HPDE6-E6E7 (cell line): ENCODE data around the gene TBC1D17.

Experiments
- DNase-seq: peaks from one replicate; pipeline ENCODE4 v3.0.0; 2011; ENCODE audit warnings: missing footprints; ENCODE audit errors: extremely low spot score

TBC1D17 gene

DNA sequence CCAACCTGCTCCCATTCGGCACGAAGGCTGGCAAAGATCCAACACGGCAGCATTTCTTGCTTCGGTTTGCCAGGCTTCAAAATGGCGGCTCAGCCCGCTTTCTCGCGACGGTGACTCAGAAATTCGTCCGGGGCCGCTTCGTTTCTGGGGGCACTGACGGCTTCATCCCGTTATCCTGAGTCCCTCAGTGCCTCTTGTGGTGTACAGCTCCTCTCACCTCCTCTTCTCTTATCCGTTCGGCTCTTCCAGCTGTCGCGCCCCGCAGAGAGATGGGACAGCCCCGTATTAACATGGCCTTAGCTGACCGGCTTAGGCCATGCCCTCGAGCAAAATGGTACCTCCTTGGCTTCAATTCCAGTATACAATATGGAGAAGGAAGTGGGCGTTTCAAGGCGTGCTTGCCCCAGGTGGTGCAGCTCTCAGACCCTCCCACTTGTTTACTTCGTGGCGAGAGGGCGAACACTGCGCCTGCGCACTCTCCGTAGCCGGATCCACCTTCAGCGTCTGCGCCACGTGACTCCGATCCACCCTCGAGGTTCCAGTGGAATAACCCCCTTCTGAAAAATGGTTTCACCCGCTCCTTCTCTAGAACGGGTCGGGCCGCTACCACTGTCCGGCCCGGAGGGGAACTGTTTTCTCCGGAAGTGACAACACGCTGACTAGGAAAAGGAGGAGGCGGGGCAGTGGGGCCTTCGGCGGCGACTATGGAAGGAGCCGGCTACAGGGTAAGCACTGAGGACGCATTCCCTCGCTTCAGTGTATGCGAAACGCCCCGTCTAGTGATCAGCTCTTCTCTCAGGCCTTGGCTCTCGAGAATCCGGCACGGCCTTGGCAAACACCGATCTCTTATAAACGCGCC, at the start of gene TBC1D17, which contains the start of gene AKT1S1:
Gene TBC1D17, plus strand, starts transcription at position 683 of the 859 bp plus-strand sequence. Its CDS starts 22 bp downstream, at position 705.
Gene AKT1S1, minus strand, starts transcription at position 336 of the 859 bp plus-strand sequence. CDS start 4,060 bp downstream, outside the sequence.
- DNase-seq, result peak; percentile 98

DNA sequence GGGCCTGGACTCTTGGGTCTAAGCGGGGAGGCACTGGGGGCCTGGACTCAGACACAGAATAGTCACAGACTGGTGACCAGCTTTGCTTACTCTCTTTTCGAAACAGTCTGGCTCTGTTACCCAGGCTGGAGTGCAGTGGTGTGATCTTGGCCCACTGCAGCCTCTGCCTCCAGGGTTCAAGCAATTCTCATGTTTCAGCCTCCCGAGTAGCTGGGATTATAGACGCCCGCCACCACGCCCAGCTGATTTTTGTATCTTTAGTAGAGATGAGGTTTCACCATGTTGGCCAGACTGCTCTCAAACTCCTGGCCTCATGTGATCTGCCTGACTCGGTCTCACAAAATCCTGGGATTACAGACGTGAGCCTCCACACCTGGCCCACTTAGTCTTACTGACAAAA, 48.3 kb upstream of the TBC1D17 start:
- DNase-seq, result no peak

DNA sequence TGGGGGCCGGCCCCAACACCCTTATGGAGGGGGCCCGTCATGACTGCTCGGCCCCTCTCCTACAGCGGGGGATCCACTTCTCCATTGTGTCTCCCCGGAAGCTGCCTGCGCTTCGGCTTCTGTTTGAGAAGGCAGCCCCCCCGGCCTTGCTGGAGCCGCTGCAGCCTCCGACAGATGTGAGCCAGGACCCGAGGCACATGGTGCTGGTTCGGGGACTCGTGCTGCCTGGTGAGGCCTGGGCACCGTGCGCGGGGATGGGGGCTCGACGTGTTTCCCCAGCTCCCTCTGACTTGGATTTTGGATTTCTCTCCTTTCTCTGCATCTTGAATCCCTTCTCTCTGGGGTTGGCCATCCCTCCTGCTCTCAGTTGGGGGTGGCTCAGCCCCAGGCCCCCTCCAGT, 47.8 kb upstream of the TBC1D17 start:
- DNase-seq, result no peak

DNA sequence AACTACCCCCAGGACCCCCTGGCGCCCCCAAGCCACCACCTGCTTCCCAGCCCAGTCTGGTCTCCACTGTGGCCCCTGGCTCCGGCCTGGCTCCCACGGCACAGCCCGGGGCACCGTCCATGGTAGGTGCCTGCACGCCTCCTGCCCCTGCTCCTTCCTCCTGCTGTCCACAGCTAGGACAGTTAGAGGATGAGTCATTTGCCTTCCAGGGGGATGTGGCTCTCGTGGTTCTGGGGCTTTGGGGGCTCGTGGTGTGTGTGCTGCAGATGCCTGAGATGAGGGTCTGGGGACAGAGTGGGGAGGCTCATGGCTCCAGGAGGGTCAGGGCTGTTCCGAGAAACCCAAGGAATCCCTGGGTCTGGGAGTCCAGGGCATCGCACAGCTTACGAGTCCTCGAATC, 46.7 kb upstream of the TBC1D17 start:
- no peak for DNase-seq

DNA sequence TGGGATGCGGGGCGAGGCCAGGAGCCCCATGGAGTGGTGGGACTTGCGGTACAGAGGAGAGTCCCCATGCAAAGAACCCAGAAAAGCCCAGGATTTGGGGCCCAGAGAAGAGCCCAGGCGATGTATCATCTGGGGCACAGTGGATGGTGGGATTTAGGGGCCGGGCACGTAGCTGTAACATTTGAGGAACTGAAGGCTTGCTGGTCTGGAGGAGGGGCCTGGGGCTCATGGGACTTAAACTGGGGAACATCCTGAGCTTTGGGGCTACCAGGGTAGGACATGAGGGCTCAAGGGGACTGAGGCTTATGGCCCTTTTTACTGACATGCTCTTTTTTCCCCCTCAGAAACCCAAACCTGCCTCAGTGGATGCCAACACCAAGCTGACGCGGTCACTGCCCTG, 45.9 kb upstream of the TBC1D17 start:
- no peak for DNase-seq

DNA sequence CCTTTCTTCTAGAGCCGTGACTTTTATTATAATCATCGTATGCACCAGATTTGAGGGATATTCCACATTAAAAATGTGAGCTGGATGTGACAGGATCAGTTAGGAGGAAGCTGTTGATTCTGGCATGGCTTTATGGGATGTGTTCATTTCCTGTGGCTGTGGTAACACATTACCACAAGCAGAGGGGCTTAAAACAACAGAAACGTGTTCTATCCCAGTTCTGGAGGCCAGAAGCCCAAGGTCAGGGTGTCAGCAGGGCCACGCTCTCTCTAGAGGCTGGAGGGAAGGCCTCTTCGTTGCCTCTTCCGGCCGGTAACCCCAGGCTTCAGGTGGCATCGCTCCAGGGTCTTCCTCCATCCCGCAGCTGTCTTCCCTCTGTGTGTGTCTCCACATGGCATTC, 44.9 kb upstream of the TBC1D17 start:
- no peak for DNase-seq

DNA sequence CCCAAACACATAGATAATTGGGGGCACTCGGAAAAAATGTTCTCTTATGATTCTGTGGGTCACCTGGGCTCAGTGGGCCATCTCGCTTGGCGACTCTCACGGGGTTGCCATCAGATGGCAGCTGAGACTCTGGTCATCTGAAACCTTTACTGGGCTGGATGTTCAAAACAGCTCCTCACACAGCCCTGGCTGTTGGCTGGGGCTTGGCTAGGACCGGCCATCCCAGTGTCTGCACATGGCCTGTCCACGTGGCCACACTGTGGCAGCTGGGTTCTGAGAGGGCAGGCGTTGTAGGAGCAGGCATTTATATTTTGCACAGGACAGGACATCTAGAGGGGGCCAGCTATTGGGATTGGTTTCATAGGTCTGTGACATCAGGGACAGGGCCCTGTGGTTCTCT, 43.9 kb upstream of the TBC1D17 start:
- DNase-seq, result no peak

DNA sequence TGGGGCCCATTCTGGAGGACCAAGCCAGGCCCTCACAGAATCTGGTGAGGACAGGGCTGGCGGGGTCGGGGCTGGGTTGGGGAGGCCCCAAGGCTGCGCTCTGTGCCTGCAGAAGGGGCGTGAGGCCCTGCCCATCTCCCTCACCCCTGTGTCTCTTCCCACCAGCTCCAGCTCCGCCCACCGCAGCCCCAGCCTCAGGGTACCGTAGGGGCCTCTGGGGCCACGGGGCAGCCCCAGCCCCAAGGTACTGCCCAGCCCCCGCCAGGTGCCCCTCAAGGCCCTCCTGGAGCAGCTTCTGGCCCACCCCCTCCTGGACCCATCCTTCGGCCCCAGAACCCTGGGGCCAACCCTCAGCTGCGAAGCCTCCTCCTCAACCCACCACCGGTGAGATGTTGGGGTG, 41.9 kb upstream of the TBC1D17 start:
- no peak for DNase-seq

DNA sequence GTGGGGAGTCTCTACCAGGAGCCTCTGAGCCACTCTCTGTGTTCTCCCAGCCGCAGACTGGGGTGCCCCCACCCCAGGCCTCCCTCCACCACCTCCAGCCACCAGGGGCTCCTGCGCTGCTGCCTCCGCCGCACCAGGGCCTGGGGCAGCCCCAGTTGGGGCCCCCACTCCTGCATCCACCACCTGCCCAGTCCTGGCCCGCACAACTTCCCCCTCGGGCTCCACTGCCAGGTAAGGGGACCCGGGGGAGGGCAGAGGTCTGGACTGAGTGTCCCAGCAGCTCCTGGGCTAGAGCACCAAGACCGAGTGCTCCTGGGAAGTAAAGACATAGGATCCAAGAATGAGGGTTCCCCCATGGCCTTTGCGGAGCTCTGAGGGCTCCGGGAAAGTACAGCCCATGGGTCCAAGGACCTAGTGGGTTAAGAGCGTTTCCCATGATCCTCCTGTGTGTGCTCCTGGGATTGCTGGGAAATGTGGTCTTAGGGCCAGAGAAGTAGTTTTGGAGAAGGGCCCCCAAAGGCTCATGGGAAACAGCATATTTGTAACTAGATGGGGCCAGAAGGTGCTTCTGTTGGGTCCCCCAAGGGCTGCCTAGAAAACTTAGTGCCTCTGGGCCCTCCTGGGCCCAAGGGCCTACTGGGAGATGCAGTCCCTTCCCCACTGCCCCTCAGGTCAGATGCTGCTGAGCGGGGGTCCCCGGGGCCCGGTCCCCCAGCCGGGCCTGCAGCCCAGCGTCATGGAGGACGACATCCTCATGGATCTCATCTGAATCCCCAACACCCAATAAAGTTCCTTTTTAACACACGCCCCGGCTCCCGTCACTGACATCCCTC, 41.1 kb upstream of the TBC1D17 start:
- DNase-seq, result no peak

DNA sequence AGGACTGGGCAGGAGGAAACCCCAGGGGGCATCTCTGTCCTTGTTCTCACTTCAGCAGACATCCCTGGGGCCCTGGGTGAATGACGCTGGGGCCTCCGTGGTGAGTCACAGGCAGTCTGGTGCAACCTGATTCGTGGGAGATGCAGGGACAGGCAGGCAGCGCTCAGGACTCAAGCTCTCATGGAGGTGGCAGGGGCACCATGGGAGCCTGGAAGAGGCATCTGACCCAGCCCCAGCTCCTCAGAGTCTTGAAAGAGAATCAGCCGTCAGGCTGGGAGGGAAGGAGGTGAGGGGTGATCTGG, 40.5 kb upstream of the TBC1D17 start:
- DNase-seq, result no peak

DNA sequence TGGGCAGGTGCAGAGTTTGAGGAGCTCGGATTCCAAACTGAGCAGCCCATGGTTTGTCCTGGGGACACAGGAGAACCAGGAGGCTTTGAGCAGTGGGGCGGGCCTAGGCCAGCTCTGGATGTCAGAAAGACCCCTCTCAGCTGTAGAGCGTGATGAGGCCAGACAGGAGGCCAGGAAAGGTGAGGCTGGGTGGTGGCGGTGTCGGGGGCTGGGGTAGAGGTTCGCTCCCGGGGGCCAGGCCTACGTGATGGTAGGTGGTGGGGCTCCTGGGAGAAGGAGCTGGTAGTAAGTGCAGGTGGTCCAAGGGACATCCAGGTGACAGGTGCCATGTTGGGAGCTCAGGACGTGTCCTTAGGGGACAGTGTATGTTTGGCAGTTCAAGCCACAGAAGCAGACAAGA, 40.1 kb upstream of the TBC1D17 start:
- no peak for DNase-seq

DNA sequence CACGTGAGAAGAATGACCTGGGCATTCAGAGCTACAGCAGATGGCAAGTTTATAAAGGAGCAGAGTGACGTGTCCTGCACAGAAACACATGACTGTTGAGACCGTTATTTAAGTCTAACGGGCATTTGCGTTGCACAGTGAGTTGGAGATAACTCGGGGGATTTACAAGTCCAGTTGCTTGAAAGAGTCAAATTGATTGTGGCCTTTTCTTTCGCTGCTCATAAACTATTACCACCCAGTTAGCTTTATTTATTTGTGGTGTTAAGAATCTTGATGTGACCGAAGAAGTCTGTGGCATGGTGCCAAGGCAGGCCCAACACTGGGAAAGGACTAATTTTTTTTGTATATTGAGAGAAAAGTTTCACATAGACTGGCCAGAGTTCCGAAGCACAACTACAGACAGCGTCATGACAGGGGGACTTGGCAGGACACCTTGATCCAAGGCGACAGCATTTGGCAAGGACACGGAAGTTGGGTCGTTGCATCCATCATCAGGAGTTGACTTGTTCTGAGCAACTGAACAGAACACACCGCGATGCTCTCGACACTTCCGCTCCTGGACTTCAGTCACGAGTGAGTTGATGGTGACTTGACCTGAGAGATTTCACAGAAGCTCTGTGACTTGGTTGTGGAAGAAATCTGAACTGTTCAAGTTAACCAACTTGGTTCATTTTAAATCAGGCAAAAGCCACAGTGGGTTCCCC, 38.5 kb upstream of the TBC1D17 start:
- no peak for DNase-seq

DNA sequence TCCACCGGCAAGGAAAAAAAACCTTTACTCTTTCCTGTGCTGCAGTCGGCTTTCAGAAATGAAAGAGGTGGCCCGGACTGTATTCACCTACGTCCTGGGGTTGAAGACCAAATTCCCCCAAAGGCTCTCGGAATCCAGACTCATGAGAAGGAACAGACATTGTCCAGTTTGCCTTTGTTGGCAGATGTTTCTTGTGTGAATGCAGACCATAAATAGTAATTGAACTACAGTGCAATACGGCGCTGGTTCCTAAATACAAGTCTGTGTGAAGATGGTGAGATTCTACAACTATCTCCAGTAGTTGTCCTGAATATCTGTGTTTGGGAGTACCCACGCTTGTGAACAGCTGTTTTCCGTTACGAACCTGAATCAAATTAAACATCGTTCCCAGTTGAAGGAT, 37.8 kb upstream of the TBC1D17 start:
- DNase-seq, result no peak

DNA sequence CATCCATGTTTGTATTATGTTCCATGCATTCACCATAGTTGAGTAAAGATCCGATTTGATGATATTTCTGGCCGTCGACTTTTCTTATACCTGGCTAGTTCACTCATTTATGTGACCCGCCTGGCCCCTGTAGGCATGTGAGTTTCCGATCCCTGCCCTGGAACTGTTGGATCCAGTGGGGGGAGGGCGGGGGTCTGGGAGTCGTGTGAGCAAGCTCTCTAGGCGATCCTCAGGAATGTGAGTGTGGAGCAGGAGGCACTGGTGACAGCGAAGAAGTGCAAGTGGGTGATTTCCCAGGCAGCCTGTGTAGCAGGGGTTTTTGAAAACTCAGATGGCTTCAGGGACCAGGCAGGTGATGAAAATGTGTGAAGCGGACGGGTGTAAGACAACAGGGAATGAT, 37.2 kb upstream of the TBC1D17 start:
- DNase-seq, result no peak

DNA sequence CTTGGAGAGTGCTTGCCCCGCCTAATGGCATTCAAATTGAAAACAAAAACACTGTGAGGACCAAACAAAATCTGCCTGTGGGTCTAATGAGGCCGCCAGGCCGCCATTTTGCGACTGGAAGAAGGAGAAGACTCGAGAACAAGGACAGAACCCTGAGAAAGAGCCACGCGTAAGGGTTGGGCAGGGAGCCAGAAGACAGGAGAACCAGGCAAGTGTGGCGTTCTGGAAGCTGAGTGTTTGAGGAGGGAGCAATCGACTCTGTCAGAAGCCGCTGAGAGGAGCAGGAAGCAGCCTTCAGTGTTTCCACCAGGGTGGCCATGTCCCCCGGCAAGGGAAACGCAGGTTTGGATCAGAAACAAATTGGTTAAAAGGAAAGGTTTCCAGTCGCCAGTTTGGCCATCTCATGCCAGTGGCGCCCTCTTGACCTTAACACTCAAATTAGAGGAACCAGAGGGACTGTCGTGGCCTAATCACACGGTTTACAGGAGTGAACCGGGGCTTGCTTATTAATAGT, 36.7 kb upstream of the TBC1D17 start:
- DNase-seq, result no peak

DNA sequence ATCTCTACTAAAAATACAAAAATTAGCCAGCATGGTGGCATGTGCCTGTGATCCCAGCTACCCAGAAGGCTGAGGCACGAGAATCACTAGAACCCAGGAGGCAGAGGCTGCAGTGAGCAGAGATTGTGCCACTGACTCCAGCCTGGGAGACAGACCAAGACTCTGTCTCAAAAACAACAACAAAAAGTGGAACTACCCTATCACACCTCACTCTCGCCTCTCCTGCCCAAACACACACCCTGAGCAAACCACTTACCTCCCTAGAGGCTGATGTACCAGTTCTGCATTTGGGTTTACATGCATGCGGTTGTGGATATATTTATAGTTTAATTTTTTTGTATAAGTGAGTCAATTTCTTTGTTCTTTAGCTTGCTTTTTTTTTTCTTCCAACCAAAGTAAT, 34.2 kb upstream of the TBC1D17 start:
- no peak for DNase-seq

DNA sequence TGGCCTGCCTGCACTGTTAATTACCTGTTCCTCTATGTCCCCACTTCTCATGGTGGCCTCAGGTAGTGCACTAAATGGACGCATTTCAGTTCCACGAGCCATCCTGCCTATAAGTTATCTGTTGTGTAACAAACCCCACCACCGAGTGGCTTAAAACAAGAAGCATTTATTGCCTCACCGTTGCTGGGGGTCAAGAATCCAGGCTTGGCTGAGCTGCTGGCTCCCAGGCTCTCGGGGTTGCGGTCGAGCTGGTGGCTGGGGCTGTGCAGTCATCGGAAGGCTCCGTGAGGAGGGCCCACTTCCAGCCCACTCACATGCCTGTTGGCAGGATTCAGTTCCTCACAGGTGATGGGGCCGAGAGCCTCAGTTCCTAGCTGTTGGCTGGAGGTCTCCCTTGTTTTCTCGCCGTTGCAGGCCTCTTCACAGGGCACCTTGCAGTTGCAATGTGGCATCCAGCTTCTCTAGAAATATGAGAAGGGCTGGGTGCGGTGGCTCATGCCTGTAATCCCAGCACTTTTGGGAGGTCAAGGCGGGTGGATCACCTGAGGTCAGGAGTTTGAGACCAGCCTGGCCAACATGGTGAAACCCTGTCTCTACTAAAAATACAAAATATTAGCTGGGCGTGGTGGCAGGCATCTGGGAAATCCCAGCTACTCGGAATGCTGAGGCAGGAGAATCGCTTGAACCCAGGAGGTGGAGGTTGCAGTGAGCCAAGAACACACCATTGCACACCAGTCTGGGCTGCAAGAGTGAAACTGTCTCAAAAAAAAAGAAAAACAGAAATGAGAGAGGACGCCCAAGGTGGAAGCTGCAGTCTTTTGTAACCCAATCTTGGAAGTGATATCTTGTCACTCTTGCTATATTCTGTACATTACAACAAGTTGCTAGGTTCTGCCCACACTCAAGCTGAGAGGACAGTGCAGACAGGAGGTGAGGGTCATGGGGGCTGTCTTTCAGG, 33.1 kb upstream of the TBC1D17 start:
- no peak for DNase-seq

DNA sequence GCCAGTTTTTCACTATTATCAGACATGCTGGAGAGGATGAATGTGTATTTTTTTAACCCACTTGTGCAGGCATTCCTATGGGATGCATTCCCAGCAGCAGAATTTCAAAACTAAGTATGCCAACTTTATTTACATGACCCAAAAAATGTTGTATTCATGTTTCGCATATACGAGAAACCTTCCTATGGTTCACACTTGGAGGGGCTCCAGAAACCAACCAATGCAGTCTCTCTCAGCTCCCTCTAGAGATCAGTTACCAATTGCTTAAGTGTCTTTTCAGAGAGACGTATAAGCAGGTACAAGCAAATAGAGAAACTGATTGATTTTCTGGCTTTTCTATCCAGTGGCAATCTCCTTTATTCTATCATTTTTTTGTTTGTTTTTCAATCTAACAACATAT, 32.1 kb upstream of the TBC1D17 start:
- no peak for DNase-seq

DNA sequence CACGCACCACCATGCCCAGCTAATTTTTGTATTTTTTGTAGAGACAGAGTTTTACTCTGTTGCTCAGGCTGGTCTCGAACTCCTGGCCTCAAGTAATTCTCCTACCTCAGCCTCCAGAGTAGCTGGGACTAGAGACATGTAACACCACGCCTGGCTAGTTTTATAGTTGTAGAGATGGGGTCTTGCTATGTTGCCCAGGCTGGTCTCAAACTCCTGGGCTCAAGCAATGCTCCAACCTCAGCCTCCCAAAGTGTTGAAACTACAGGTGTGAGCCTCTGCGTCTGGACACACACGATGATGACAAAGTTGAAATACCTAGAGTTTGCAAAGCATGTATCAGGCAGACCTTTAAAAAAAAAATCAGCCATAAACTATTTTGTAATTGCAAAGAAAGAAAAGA, 31.1 kb upstream of the TBC1D17 start:
- DNase-seq, result no peak

DNA sequence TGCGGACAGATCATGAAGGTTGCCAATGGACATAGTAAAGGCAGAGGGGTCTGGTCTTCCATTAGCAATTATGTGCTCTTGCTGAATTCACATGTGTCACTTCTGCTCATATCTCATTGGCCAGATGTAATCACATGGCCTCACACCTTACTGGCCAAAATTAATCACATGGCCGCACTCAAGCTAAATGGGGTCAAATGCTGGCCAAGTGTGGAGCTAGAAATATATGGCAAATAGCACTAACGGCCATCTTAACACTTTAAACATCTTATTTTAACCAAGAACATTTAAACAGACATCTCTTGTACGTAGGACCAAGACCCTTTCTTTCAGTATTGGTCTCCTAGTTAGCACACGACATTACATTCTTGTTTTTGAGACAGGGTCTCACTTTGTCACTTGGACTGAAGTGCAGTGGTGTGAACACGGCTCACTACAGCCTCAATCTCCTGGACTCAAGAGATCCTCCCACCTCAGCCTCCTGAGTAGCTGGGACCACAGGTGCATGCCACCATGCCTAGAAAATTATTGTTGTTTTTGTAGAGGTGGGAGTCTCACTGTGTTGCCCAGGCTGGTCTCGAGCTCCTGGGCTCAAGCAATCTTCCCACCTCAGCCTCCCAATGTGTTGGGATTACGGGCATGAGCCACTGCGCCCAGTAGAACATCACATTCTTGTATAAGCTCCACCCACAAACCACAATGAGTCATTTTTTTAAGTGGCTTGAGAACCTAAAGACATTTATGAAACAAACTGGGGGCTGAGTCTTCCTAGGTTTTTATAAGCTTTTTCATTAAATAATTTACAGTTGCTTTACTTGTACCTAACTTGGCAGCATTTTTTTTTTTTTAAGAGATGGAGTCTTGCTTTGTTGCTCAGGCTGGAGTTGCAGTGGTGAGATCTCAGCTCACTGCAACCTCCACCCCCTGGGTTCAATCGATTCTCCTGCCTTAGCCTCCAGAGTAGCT, 29.5 kb upstream of the TBC1D17 start:
- no peak for DNase-seq
